GM23248 (cell line): Measurements from ENCODE around the gene PDLIM3. TPM values are rescaled to one million over a fixed set of nuclear protein-coding genes. Genes with fewer than 3 reads are reported as not detected.

Experiments used
- DNase-seq: peaks from one replicate; pipeline ENCODE4 v3.0.0-alpha.2; 2015
- H2AFZ ChIP-seq: fragments of 200-600 bp; sonication (generic); 2 replicates; pipeline ENCODE4 v1.6.1; 2016; ENCODE audit warnings: antibody characterized with exemption
- H3F3A ChIP-seq: fragments of 200-600 bp; sonication (generic); 2 replicates; pipeline ENCODE4 v1.6.1; 2016; ENCODE audit warnings: mild to moderate bottlenecking, antibody characterized with exemption, mixed run types; ENCODE audit not compliant: insufficient read depth
- H3K27ac ChIP-seq: fragments of 200-600 bp; sonication (generic); 2 replicates; pipeline ENCODE4 v1.5.1; 2016; ENCODE audit warnings: mild to moderate bottlenecking
- H3K27me3 ChIP-seq: fragments of 200-600 bp; sonication (generic); replicated peaks from 2 replicates; pipeline ENCODE4 v1.6.1; 2016; ENCODE audit warnings: mild to moderate bottlenecking; ENCODE audit not compliant: insufficient read depth
- H3K36me3 ChIP-seq: fragments of 200-600 bp; sonication (generic); 2 replicates; pipeline ENCODE4 v1.6.1; 2016; ENCODE audit warnings: low read depth, mild to moderate bottlenecking
- H3K4me1 ChIP-seq: fragments of 200-600 bp; sonication (generic); 2 replicates; pipeline ENCODE4 v1.6.1; 2016; ENCODE audit warnings: mild to moderate bottlenecking; ENCODE audit not compliant: insufficient read depth
- H3K4me2 ChIP-seq: fragments of 200-600 bp; sonication (generic); one replicate; pipeline ENCODE4 v1.6.1; 2016; ENCODE audit warnings: mild to moderate bottlenecking; ENCODE audit not compliant: unreplicated experiment
- H3K4me3 ChIP-seq: fragments of 200-600 bp; sonication (generic); 2 replicates; pipeline ENCODE4 v1.5.1; 2016; ENCODE audit warnings: mild to moderate bottlenecking
- H3K79me2 ChIP-seq: fragments of 200-600 bp; sonication (generic); 2 replicates; pipeline ENCODE4 v1.6.1; 2016; ENCODE audit warnings: mild to moderate bottlenecking; ENCODE audit not compliant: insufficient read depth
- H3K9ac ChIP-seq: fragments of 200-600 bp; sonication (generic); 2 replicates; pipeline ENCODE4 v1.6.1; 2016; ENCODE audit warnings: mild to moderate bottlenecking
- H3K9me2 ChIP-seq: fragments of 200-600 bp; sonication (generic); 2 replicates; pipeline ENCODE4 v1.6.1; 2016; ENCODE audit warnings: mixed run types, mild to moderate bottlenecking, moderate library complexity; ENCODE audit not compliant: insufficient read depth
- H3K9me3 ChIP-seq: fragments of 200-600 bp; sonication (generic); one replicate; pipeline ENCODE4 v1.6.1; 2017; ENCODE audit warnings: low read depth
- H4K20me1 ChIP-seq: fragments of 200-600 bp; sonication (generic); 2 replicates; pipeline ENCODE4 v1.6.0; 2016; ENCODE audit not compliant: insufficient read depth
- EZH2 ChIP-seq: fragments of 200-600 bp; sonication (generic); IDR thresholded peaks from 2 replicates; pipeline ENCODE4 v1.6.1; 2018; ENCODE audit warnings: antibody characterized with exemption, mild to moderate bottlenecking; ENCODE audit not compliant: insufficient read depth, poor library complexity, severe bottlenecking
- EZH2phosphoT487 ChIP-seq: fragments of 200-600 bp; sonication (generic); IDR thresholded peaks from 2 replicates; pipeline ENCODE4 v1.6.1; 2018; ENCODE audit warnings: antibody characterized with exemption, moderate library complexity, mild to moderate bottlenecking, low read depth; ENCODE audit not compliant: insufficient read depth
- WGBS, 2 experiments: methylation state at CpG; one replicate each; pipeline ENCODE4 v1.1.6; 2015 to 2017; ENCODE audit warnings: low lambda C conversion rate in 2 of 2, low coverage in 1 of 2; ENCODE audit errors: missing lambda C conversion rate in 2 of 2; 5-methylcytosine and 5-hydroxymethylcytosine counted together
- in situ Hi-C: fragments of 300-500 bp; cut with MboI; formaldehyde crosslinking; loops from 2 replicates; pipeline ENCODE4 v1.15.0; 2020
- polyA plus RNA-seq: library from polyadenylated mRNA; unstranded; fragments of >200 nt; fragmentation: Nextera tagmentation; extraction: Ambion mirVana; gene quantifications from 2 replicates; pipeline ENCODE4 v1.2.1, GENCODE V29; 2016
- total RNA-seq: library from RNA; depleted of rRNA; stranded (reverse); fragments of >200 nt; shearing (Covaris generic); gene quantifications from 2 replicates; pipeline ENCODE4 v1.2.3, GENCODE V29; 2014

Gene PDLIM3
- total and polyA plus RNA-seq, 2 experiments from 2014 or later: 0.69 TPM; not detected in 1

- TF ChIP-seq EZH2phosphoT487: no peak
- TF ChIP-seq EZH2: no peak
- no peak for DNase-seq
- Histone ChIP-seq H3K4me3 (no peak overlapping the region), H4K20me1 (no peaks in the 10 kb centered on the region), H3K79me2 (no peaks in the 10 kb centered on the region), H3K27me3 (no peaks in the 10 kb centered on the region), H3K27ac (no peak overlapping the region), H3K4me2 (no peak overlapping the region), H3K36me3 (no peaks in the 10 kb centered on the region), H3K4me1 (peaks cover 12% of the 10 kb centered on the region; the same call in 1 of the 2 replicates), H2AFZ (no peak overlapping the region), H3K9ac (no peak overlapping the region), H3K9me3 (no peaks in the 10 kb centered on the region), H3F3A (no peaks in the 10 kb centered on the region), H3K9me2 (no peaks in the 10 kb centered on the region)
- in situ Hi-C loops: no loop called here
- WGBS, 2 experiments: 53 to 54% methylated on average over 3 of the region's 3 CpGs
These were observed 43.0 kb upstream of the PDLIM3 start for GRCh38 chr4:185578284-185578683.

DNA sequence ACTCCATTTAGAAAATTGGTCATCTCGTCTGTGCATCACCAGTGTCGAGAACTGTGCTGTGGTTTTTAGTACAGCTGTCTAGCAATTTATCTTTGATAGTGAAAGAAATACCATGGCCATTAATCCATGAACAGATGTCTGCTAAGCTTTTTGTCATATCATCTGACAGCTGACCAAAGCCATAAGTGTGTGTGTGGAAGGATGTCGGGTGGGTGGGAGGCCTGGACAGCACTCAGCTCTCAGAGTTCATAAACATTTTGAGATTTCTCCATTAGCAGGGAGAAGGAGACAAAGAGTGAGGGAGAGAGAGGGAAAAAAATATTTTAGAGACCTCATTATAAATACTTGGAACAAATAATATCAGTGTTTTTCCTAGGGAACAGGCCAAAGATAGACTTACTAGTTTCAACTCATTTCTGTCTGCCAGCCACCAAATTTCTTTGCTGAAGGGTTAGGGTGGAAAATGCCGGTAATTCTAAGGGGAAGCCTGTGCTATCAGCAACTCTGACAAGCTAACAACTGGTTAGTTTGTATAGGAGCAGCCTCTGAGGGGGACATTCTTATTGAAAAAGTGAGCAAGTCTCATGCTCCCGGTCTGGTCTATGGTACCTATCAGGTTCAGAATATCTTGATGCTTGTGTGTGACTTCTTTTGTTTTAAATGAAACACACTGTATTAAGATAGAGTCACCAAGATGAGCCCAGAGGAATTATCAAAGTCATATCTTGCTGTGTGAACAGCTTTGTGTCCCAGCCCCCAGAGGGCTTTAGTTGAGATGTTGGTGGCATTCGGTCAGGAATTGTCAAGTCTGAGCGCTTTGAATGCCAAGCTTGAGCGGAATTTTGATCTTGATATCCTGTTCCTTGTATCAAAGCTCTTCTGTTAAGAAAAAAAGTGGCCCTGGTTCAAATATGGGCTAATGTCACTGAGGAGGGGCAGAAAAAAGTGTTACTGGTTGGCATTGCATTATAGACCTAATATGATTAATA, 41.9 kb upstream of the PDLIM3 start:
- Histone ChIP-seq H3K27ac (no peak overlapping the region), H3K27me3 (no peaks in the 10 kb centered on the region), H3K9me2 (no peaks in the 10 kb centered on the region), H3K36me3 (no peaks in the 10 kb centered on the region), H3K4me3 (no peak overlapping the region), H3K79me2 (no peaks in the 10 kb centered on the region), H3K9ac (no peak overlapping the region), H3K4me1 (peaks cover 13% of the 10 kb centered on the region; the same call in 1 of the 2 replicates), H3F3A (no peaks in the 10 kb centered on the region), H4K20me1 (no peaks in the 10 kb centered on the region), H3K9me3 (no peaks in the 10 kb centered on the region), H3K4me2 (no peak overlapping the region), H2AFZ (peak overlapping the region; percentile 31; the same call in 1 of the 2 replicates)
- no peak for TF ChIP-seq EZH2
- no peak for TF ChIP-seq EZH2phosphoT487
- no peak for DNase-seq
- WGBS, 2 experiments: 77 to 81% methylated on average over 8 of the region's 8 CpGs
- in situ Hi-C loops: no loop called here

- H3K36me3 ChIP-seq: no peaks in the 10 kb centered on the region
- no peaks in the 10 kb centered on the region for H3K9me2 ChIP-seq
- H2AFZ ChIP-seq: peak overlapping the region; percentile 31; the same call in 1 of the 2 replicates
- DNase-seq: no peak
- H3K4me1 ChIP-seq: peaks cover 13% of the 10 kb centered on the region; the same call in 1 of the 2 replicates
- 79 to 82% methylated on average over 9 of the region's 9 CpGs for WGBS, 2 experiments
- no peaks in the 10 kb centered on the region for H3F3A ChIP-seq
- TF ChIP-seq EZH2 (no peak), EZH2phosphoT487 (no peak)
- H3K27me3 ChIP-seq: no peaks in the 10 kb centered on the region
- in situ Hi-C loops: no loop called here
- H3K9me3 ChIP-seq: no peaks in the 10 kb centered on the region
- H3K79me2 ChIP-seq: no peaks in the 10 kb centered on the region
- H4K20me1 ChIP-seq: no peaks in the 10 kb centered on the region
- H3K4me2 ChIP-seq: no peak overlapping the region
- H3K4me3 ChIP-seq: no peak overlapping the region
- H3K9ac ChIP-seq: no peak overlapping the region
- no peak overlapping the region for H3K27ac ChIP-seq
These were observed 41.1 kb upstream of the PDLIM3 start for GRCh38 chr4:185576314-185576961.

- TF ChIP-seq EZH2 (no peak), EZH2phosphoT487 (no peak)
- WGBS, 2 experiments: 38 to 39% methylated on average over 10 of the region's 10 CpGs
- Histone ChIP-seq H3K9ac (0 out of 2 replicates have a peak overlapping the region, but pooled peaks have one; percentile 19), H3K4me2 (peak overlapping the region; percentile 65), H3K4me3 (0 out of 2 replicates have a peak overlapping the region, but pooled peaks have one; percentile 24), H3F3A (no peaks in the 10 kb centered on the region), H3K9me2 (no peaks in the 10 kb centered on the region), H4K20me1 (no peaks in the 10 kb centered on the region), H3K36me3 (no peaks in the 10 kb centered on the region), H3K4me1 (peaks cover 13% of the 10 kb centered on the region; the same call in 1 of the 2 replicates), H2AFZ (peak overlapping the region; percentile 82), H3K79me2 (no peaks in the 10 kb centered on the region), H3K27me3 (no peaks in the 10 kb centered on the region), H3K27ac (peak overlapping the region; percentile 30), H3K9me3 (no peaks in the 10 kb centered on the region)
- in situ Hi-C loops: no loop called here
- DNase-seq: peak; percentile 80
These were observed 38.4 kb upstream of the PDLIM3 start for GRCh38 chr4:185573651-185574199.
